Upper lobe of right lung (tissue), 1 donor: ENCODE measurements around the gene ULK1. TPM values are rescaled to one million over a fixed set of nuclear protein-coding genes. Genes with fewer than 3 reads are reported as not detected.
A peak's percentile ranks its signal among the peaks of the same experiment; 100 is the strongest.

Experiments used
- ATAC-seq: fragments of 200-7000 bp; cut with Tn5 transposase; one replicate; pipeline ENCODE4 v1.9.1; 2020; ENCODE audit warnings: mild to moderate bottlenecking, moderate library complexity
- DNase-seq: peaks from one replicate; pipeline ENCODE4 v3.0.0-alpha.2; 2020
- H3K27ac ChIP-seq: fragments of 200-600 bp; one replicate; pipeline ENCODE4 v1.8.0; 2022
- H3K27me3 ChIP-seq: fragments of 200-600 bp; one replicate; pipeline ENCODE4 v1.8.0; 2022; ENCODE audit warnings: mild to moderate bottlenecking
- H3K36me3 ChIP-seq: fragments of 200-600 bp; one replicate; pipeline ENCODE4 v1.8.0; 2022
- H3K4me1 ChIP-seq: fragments of 200-600 bp; one replicate; pipeline ENCODE4 v1.8.0; 2022
- H3K4me3 ChIP-seq: fragments of 200-600 bp; one replicate; pipeline ENCODE4 v1.8.0; 2022; ENCODE audit warnings: mild to moderate bottlenecking
- H3K9me3 ChIP-seq: fragments of 200-600 bp; one replicate; pipeline ENCODE4 v1.8.0; 2022
- CTCF ChIP-seq: fragments of 200-600 bp; IDR thresholded peaks from one replicate; pipeline ENCODE4 v1.8.0; 2022; ENCODE audit warnings: antibody characterized with exemption
- intact Hi-C: fragments of 100-400 bp; cut with DNase I; formaldehyde crosslinking; loops from one replicate; pipeline ENCODE4 v1.11.0; 2022
- total RNA-seq: library from RNA; stranded (reverse); fragmentation: NEBNext Ultra II Directional; extraction: Animal tissue kit (Norgen Biotek cat#: 25700); gene quantifications from one replicate; pipeline ENCODE4 v1.2.1, GENCODE V29; 2021
- donor health status: DM: no; HTN: yes; CAD: no; lungs with severe emphysema.

ULK1 gene
- total RNA-seq, 1 donor from 2014 or later, result 32.4 TPM

GRCh38 chr12:131915000-131915689 is 20.7 kb downstream of the ULK1 start:
- peaks cover 9% of the 10 kb centered on the region for H3K4me1 ChIP-seq
- H3K9me3 ChIP-seq, result no peaks in the 10 kb centered on the region
- peaks cover 71% of the 10 kb centered on the region for H3K36me3 ChIP-seq
- ATAC-seq (no peak), DNase-seq (no peak)
- H3K27me3 ChIP-seq, result no peaks in the 10 kb centered on the region
- intact Hi-C loops, result no loop called here
- TF ChIP-seq CTCF, result no peak
- no peak overlapping the region for H3K4me3 ChIP-seq
- H3K27ac ChIP-seq, result no peak overlapping the region

- Histone ChIP-seq H3K4me3 (no peak overlapping the region), H3K36me3 (peaks cover 71% of the 10 kb centered on the region), H3K4me1 (peaks cover 9% of the 10 kb centered on the region), H3K27ac (no peak overlapping the region), H3K27me3 (no peaks in the 10 kb centered on the region), H3K9me3 (no peaks in the 10 kb centered on the region)
- peak; percentile 62 for DNase-seq
- TF ChIP-seq CTCF, result no peak
- no peak for ATAC-seq
- intact Hi-C loops, result no loop called here
These were observed 21.4 kb downstream of the ULK1 start for GRCh38 chr12:131915823-131916222.

DNA sequence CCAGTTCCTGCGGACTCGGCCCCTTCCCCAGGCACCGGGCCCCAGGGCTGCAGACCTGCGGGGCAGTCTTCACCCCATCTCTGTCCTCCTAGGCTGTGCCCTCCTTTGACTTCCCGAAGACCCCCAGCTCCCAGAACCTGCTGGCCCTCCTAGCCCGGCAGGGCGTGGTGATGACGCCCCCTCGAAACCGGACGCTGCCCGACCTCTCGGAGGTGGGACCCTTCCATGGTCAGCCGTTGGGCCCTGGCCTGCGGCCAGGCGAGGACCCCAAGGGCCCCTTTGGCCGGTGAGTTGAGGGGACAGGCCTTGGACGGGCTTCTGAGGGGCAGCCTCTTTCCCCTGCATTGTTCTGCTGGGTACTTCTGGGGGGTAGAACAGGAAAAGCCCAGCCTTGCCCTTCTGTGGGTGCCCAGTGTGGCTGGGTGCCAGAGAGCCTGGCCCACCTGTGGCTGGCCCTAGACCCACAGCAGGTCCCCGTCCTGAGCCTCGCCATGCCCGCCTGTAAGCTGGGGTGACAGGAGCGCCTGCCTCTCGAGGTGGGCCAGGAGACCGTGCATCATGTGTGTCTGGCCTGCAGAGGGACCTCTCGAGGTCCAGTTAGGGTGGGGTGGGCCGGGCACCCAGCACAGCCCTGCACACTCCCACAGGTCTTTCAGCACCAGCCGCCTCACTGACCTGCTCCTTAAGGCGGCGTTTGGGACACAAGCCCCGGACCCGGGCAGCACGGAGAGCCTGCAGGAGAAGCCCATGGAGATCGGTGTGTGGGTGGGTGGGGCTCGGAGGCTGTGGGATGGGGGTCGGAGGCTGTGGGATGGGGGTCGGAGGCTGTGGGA is 22.1 kb downstream of the ULK1 start:
- Histone ChIP-seq H3K9me3 (no peaks in the 10 kb centered on the region), H3K4me1 (peaks cover 9% of the 10 kb centered on the region), H3K36me3 (peaks cover 69% of the 10 kb centered on the region), H3K27ac (no peak overlapping the region), H3K4me3 (no peak overlapping the region), H3K27me3 (no peaks in the 10 kb centered on the region)
- intact Hi-C loops, result no loop called here
- DNase-seq (peak; percentile 61), ATAC-seq (no peak)
- TF ChIP-seq CTCF, result no peak

- no peak overlapping the region for H3K27ac ChIP-seq
- TF ChIP-seq CTCF, result no peak
- H3K9me3 ChIP-seq, result no peaks in the 10 kb centered on the region
- ATAC-seq, result no peak
- H3K4me1 ChIP-seq, result peaks cover 4% of the 10 kb centered on the region
- H3K4me3 ChIP-seq, result no peak overlapping the region
- DNase-seq, result no peak
- H3K36me3 ChIP-seq, result peaks cover 68% of the 10 kb centered on the region
- no peaks in the 10 kb centered on the region for H3K27me3 ChIP-seq
- intact Hi-C loops, result no loop called here
These were observed 22.8 kb downstream of the ULK1 start for GRCh38 chr12:131917139-131917710.

DNA sequence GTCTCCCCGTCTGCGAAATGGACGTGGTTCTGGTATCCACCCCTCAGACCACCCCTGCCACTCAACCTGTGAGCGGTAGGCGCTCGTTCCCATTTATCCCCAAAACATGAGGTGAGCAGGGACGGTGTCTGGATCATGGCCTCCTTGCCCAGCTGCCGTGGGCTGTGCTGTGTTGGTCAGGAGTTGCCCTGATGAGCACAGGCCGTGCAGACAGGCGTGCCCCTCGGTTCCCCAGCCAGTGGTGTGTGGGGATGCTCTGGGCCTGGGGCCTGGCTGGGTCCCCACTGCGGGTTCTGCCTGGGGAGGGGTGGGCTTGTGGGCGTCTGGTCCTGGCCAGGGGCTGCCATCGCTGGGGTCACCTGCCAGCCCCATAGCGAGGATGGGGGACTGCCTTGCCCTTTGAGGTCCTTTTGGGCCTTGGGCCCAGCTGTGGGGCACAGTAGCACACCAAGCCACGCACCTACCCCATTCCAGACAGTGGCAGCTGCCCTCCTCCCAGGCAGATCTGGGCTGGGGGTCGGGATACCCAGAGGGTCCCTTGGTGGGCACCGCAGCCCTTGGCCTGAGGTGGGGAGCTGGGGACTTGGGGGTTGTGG is 23.4 kb downstream of the ULK1 start:
- Histone ChIP-seq H3K27ac (no peak overlapping the region), H3K36me3 (peaks cover 64% of the 10 kb centered on the region), H3K4me1 (no peaks in the 10 kb centered on the region), H3K4me3 (no peak overlapping the region), H3K27me3 (no peaks in the 10 kb centered on the region), H3K9me3 (no peaks in the 10 kb centered on the region)
- DNase-seq (no peak), ATAC-seq (no peak)
- intact Hi-C loops, result no loop called here
- no peak for TF ChIP-seq CTCF
